Measurements from ENCODE around the gene NMRK2.

The NMRK2 gene

DNA sequence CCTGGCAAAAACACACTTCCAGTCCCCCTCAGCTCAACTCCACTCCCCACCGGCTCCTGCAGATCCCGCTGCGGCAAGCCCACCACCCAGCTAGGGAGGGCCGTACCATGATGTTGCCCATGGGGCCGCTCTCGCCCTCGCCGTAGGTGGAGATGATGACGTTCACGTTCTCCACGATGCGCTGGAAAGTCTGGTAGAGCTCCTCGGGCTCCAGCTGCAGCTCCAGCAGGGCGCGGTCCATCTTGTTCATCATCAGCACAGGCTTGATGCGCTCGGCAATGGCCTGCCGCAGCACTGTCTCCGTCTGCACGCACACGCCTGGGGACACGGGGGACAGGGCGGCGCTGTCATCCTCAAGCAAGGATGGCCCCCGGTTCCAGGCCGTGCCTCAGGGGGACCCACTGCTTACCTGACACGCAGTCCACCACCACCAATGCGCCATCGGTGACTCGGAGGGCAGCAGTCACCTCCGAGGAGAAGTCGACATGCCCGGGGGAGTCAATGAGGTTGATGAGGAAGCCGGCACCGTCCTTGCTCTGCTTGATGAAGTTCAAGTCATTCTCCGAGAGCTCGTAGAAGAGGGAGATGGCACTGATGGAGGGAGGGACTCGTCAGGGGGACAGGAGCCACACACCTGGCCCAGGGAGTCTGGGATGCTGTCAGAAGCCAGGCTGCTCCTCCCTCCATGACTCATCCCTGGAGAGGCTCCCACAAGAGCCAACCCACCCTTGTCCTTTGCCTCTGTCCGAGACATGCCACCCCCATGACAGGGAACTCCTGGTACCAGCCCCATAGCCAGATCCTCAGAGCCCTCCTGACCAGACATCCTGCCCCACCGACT lies 50.1 kb downstream of the NMRK2 start:
- no peak for DNase-seq

DNA sequence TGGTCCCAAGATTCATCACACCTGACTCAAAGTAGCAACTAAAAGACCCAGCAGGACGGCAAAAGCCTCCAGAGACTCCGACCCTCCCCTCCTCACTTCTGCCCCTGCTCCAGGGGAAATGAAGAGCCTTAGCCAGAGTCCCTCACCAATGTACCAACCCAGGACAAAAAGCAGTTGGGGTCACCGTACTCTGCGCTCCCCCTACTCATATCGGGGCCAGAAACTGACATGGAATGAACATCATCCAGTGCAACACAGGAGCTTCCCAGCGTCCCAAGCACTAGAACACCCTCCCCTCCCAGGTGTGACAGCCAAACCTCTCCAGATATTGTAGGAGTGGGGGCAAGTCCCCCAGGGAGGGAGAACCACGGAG lies 50.7 kb downstream of the NMRK2 start:
- DNase-seq, result no peak

DNA sequence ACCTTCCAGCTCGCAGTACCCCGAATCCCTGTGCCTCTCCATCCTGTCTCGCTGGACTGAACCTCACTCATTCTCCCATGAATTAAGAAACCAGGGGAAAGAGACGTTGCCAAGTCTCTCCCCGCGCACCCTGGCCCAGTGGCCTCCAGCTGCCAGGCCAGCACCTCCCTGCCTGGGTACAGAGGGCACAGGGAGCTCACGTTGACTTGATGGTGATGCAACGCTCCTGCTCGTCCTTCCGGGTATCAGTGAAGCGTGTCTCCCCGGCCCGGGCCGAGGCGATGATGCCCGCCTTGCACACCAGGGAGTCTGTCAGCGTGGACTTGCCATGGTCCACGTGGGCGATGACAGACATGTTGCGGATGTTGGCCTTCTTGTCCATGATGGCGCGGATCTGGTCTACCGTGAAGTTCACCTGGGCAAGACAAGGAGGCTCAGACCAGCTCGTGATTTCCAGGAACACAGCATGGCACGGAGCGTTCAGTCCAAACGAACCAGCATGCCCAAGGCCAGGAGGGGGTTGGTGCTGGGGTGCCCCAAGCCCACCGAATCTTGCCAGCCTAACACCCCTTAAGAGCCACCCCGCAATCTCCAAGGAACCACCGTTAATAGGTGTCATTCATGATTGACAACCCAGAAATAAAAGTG lies 51.2 kb downstream of the NMRK2 start:
- DNase-seq, result peak; percentile 51

DNA sequence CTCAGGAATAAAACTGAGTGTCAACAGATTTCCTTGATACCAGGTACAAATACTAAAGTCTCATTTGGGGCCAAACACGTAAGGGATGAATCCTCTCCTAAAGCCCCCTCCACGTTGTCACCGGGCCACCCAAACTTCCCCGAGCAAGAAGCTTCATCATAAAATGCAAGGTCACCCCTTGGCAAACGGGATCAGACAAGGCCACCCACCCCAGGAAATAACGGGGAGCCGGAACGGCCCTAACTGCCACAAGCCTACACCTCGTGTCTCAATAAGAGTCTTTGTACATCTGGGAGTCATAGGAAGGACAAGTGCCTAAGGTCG lies 51.7 kb downstream of the NMRK2 start:
- no peak for DNase-seq

DNA sequence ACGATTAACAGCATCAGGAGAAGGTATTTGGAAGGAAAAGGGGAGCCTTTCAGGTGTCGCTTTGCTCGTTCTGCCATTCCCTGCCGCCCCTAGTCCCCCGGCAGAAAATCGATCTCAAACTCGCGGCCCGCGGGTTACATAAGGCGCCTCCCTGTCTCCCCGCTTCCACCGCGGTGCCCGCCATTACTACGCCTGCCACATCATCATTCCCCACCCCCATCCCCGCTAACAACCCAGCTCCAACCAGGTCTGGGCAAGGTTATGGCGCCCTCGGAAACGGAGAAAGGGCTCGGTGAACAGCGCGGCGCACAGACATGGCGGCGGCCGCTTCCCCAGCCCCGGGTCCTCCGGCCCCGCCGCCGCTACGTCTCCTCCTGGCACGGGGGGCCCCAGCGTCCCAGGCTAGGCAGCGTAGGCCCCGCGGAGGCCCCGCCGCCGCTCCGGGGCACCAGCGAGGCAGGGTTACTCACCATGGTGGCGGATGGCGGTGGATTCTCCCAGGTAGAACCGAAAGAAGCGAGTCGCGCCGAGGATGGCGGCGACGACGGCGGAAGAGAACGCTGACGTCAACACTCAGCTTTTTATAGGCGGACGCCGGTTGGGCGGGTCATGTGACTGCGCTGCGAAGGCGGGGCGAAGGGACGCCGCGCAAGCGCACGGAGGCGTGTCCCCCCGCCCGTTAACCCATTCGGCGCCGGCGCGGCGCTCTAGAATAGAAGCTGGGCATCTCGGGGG lies 52.2 kb downstream of the NMRK2 start, which contains the start of gene EEF2:
TSS of gene EEF2 (minus strand) at position 556 of the 735 bp plus-strand sequence. CDS start at position 473, 83 bp downstream.
- DNase-seq, result peak; percentile 92

DNA sequence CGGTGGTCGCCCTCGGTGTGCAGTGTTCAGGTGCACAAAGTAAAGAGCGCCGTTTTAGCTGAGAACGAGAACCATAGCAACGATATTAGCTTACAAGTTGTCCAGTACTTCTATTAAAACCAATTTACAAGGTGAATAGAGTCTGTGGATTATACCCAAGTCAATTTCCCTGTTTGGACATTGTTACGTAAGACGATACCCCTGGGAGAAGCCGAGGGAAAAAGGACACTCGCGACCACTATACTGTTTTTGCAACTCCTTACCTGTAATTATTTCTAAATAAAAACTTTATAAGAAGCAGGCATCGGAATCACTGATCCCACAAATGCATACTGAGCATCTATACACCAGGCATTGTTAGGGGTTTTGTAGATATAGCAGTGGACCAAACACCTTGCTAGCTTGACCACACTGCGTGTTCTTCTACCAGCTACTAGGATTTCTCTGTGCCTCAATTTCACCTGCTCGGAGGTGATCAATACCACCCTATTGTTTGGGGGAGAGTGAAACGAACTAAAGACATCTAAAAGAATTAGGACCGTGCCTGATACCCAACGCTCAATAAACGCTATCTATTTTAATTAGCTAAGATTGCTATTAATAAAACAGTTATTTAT lies 52.9 kb downstream of the NMRK2 start:
- no peak for DNase-seq

DNA sequence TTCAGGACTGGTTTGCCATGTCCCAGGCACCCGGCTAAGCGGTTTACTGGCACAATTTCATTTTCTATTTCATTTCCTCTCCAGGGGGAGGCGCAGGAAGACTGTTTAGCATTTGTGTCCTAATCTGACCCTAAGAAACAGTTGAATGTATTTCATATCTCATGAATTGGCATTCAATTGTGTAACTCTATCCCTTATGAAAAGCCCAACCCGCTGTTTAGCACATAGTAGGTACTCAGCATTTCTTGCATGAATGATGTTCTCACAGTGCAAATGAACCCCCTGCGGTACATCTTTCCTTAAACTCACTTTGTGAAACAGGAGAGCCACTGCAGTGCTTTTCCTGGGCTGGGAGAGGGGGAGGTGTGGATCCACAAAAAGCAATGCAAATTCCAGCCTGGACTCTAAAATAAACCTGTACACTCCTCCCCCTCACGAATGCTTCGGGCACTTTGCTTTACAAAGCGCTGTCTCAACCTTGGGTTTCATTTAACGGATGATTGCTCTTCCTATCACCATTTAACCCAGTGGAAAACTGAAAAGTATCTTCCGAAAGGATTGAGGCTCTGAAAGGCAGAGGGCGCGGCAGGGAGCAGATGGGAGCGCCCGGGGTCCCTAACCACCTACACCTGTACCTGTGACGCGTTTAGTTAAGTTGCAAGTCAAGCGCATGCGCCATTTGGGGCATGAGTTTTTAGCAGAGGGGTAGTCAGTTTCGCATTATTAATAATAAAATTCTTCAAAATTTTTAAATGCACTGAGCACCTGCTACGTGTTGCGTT lies 53.6 kb downstream of the NMRK2 start:
- DNase-seq, result peak; percentile 87

DNA sequence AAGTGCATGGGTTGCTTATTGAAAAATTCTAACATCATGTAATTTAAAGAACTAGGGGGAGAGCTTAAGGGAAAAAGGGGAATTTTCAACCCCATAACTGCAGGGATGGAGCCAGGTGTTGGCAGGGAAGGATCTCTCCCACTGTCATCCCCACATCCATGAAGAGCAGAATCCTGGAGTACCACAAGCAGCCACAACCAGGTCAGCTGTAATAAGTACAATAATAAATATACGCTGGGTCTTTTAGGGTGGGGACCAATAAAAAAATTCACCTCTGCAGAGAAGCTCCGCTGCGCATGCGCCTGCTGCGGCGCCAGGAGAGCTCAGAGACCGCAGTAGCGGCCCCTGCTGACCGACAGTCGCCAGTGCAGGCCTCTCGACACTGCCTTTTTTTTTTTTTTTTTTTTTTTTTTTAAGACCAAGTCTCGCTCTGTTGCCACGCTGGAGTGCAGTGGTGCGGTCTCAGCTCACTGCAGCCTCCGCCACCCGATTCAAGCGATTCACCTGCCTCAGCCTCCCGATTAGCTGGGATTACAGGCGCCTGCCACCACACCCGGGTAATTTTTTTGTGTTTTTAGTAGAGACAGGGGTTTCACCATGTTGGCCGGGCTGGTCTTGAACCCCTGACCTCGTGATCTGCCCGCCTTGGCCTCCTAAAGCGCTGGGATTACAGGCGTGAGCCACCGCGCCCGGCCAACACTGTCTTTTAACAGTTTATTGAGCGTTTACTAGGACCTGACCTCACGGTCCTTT lies 54.9 kb downstream of the NMRK2 start:
- peak; percentile 87 for DNase-seq

DNA sequence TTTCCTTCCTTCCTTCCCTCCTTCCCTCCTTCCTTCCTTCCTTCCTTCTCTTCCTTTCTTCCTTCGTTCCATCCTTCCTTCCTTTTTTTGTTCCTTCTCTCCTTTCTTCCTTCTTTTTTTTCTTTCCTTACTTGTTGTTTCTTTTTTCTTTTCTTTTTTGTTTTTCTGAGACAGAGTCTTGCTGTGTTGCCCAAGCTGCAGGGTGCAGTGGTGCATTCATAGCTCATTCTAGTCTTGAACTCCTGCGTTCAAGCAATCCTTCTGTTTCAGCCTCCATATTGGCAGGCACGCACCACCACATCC lies 57.9 kb downstream of the NMRK2 start:
- DNase-seq, result no peak
